NCI-H774 (cell line): ENCODE results near the gene ICA1.
A peak's percentile ranks its signal among the peaks of the same experiment; 100 is the strongest.

Experiments
- DNase-seq: peaks from one replicate; lab custom pipeline; 2025; lab: John Stamatoyannopoulos, UW

Gene ICA1

GRCh38 chr7:8160779-8161345 lies 101.1 kb downstream of the ICA1 start:
- DNase-seq = no peak

- no peak for DNase-seq
Measured at GRCh38 chr7:8160250-8160649, 101.7 kb downstream of the ICA1 start.

- no peak for DNase-seq
Measured at GRCh38 chr7:8159595-8159994, 102.4 kb downstream of the ICA1 start.

GRCh38 chr7:8157296-8157695 lies 104.7 kb downstream of the ICA1 start:
- DNase-seq = no peak

- peak; percentile 27 for DNase-seq
Measured at GRCh38 chr7:8155836-8156235, 106.1 kb downstream of the ICA1 start.

- DNase-seq = peak; percentile 84
Measured at GRCh38 chr7:8154272-8154671, 107.7 kb downstream of the ICA1 start.

GRCh38 chr7:8152489-8153192 lies 109.3 kb downstream of the ICA1 start:
- no peak for DNase-seq

GRCh38 chr7:8151161-8151725 lies 110.7 kb downstream of the ICA1 start:
- DNase-seq = no peak

GRCh38 chr7:8149222-8149621 lies 112.7 kb downstream of the ICA1 start:
- DNase-seq = no peak

GRCh38 chr7:8147760-8148463 lies 114.1 kb downstream of the ICA1 start:
- DNase-seq = no peak

GRCh38 chr7:8146788-8147413 lies 115.1 kb downstream of the ICA1 start:
- DNase-seq = no peak

GRCh38 chr7:8146106-8146787 lies 115.7 kb downstream of the ICA1 start:
- DNase-seq = no peak

- no peak for DNase-seq
Measured at GRCh38 chr7:8144856-8145255, 117.1 kb downstream of the ICA1 start.

GRCh38 chr7:8143151-8143874 lies 118.7 kb downstream of the ICA1 start:
- no peak for DNase-seq

- DNase-seq = no peak
Measured at GRCh38 chr7:8142477-8142876, 119.5 kb downstream of the ICA1 start.

GRCh38 chr7:8141070-8141469 lies 120.9 kb downstream of the ICA1 start:
- no peak for DNase-seq

GRCh38 chr7:8136051-8136730 lies 125.8 kb downstream of the ICA1 start:
- no peak for DNase-seq

- no peak for DNase-seq
Measured at GRCh38 chr7:8135417-8135816, 126.5 kb downstream of the ICA1 start.

- no peak for DNase-seq
Measured at GRCh38 chr7:8134089-8134733, 127.8 kb downstream of the ICA1 start.

- no peak for DNase-seq
Measured at GRCh38 chr7:8133188-8133848, 128.6 kb downstream of the ICA1 start.
